ENCODE data around the gene SP140.

GRCh38 chr2:230348787-230349186, 123.3 kb downstream of the SP140 start:
- TF ChIP-seq, protein P1, sequence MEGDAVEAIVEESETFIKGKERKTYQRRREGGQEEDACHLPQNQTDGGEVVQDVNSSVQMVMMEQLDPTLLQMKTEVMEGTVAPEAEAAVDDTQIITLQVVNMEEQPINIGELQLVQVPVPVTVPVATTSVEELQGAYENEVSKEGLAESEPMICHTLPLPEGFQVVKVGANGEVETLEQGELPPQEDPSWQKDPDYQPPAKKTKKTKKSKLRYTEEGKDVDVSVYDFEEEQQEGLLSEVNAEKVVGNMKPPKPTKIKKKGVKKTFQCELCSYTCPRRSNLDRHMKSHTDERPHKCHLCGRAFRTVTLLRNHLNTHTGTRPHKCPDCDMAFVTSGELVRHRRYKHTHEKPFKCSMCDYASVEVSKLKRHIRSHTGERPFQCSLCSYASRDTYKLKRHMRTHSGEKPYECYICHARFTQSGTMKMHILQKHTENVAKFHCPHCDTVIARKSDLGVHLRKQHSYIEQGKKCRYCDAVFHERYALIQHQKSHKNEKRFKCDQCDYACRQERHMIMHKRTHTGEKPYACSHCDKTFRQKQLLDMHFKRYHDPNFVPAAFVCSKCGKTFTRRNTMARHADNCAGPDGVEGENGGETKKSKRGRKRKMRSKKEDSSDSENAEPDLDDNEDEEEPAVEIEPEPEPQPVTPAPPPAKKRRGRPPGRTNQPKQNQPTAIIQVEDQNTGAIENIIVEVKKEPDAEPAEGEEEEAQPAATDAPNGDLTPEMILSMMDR (IDR thresholded peaks at IDR 0.05), result no peak
- no peak for TF ChIP-seq SIN3A (IDR thresholded peaks at IDR 0.05; ENCODE audit: borderline replicate concordance, insufficient read depth, low read depth, low read length)
